IPS DF 4.7 (cell line): Measurements from ENCODE around the gene CLRN3.

Source experiments
- DNase-seq: peaks from one replicate; pipeline ENCODE4 v3.0.0-alpha.2; 2013; ENCODE audit warnings: low spot score; ENCODE audit errors: extremely low read depth

CLRN3 gene

GRCh38 chr10:127849224-127849623, 43.5 kb downstream of the CLRN3 start:
- no peak for DNase-seq

- no peak for DNase-seq
Observed at GRCh38 chr10:127848226-127848625, 44.5 kb downstream of the CLRN3 start.

- no peak for DNase-seq
Observed at GRCh38 chr10:127845756-127846155, 47.0 kb downstream of the CLRN3 start.

- no peak for DNase-seq
Observed at GRCh38 chr10:127840884-127841283, 51.9 kb downstream of the CLRN3 start.

GRCh38 chr10:127836966-127837365, 55.8 kb downstream of the CLRN3 start:
- DNase-seq: no peak

GRCh38 chr10:127836176-127836575, 56.6 kb downstream of the CLRN3 start:
- no peak for DNase-seq

GRCh38 chr10:127834791-127835190, 58.0 kb downstream of the CLRN3 start:
- DNase-seq: no peak

- DNase-seq: no peak
Observed at GRCh38 chr10:127834221-127834620, 58.5 kb downstream of the CLRN3 start.

GRCh38 chr10:127833804-127834203, 58.9 kb downstream of the CLRN3 start:
- no peak for DNase-seq

- no peak for DNase-seq
Observed at GRCh38 chr10:127832501-127832900, 60.2 kb downstream of the CLRN3 start.

- DNase-seq: no peak
Observed at GRCh38 chr10:127830414-127830813, 62.3 kb downstream of the CLRN3 start.
